Stimulated activated CD4-positive, alpha-beta T cell treated with anti-CD3 and anti-CD28 coated beads, TNF-alpha, amount 100 ng/mL, for 48 hours (primary cell): Measurements from ENCODE around the gene MCU.
"Not testable (repeated sequence)": the region's sequence is repeated elsewhere in the genome, so short reads cannot be mapped to it uniquely, and the experiment has no call there.

Source experiments
- DNase-seq, 3 donors: peaks; one replicate each; pipeline ENCODE4 v3.0.0-alpha.2; 2020; ENCODE audit warnings: low read depth in 3 of 3

Gene MCU

GRCh38 chr10:72691863-72692743, at the start of gene MCU:
TSS of gene MCU (plus strand) at chr10:72692143. CDS start at chr10:72692152, 9 bp downstream.
- DNase-seq: peak; percentile 89 to 91 (median 89)

GRCh38 chr10:72642318-72642717, 49.6 kb upstream of the MCU start:
- no peak for DNase-seq

GRCh38 chr10:72645263-72645858, 46.6 kb upstream of the MCU start:
- DNase-seq: no peak

- not testable (repeated sequence) for DNase-seq
Measured at GRCh38 chr10:72646971-72647370, 45.0 kb upstream of the MCU start.

DNA sequence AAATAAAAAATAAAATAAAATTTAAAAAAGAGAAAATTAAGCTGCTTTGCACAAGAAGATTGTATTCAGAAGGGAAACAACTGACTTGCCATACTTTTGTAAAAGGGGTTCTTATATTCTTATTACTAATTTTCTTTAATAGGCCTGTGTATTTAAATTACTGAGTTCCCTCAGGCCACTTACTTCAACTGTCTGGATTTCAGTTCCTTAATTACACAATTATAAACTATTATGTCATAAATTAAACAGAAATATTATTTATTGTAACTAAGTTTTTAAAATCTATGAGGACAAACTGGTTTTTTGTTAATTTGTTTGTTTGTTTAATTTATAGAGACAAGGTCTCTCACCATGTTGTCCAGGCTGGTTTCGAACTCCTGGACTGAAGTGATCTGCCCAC, 43.6 kb upstream of the MCU start:
- DNase-seq: no peak

DNA sequence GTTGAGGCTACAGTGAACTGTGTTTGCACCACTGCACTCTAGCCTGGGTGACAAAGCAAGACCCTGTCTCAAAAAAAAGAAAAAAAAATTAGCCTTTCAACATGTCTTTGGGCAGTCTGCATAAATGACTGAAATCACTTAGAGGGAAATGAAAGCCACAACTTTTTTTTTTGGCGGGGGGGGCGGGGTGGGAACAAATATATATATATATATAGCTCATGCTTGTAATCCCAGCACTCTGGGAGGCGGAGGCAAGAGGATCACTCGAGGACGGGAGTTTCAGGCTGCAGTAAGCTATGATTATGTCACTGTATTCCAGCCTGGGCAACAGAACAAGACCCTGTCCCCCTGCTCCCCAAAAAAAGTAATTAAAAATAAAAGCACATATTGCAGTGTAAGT, 42.7 kb upstream of the MCU start:
- DNase-seq: no peak

DNA sequence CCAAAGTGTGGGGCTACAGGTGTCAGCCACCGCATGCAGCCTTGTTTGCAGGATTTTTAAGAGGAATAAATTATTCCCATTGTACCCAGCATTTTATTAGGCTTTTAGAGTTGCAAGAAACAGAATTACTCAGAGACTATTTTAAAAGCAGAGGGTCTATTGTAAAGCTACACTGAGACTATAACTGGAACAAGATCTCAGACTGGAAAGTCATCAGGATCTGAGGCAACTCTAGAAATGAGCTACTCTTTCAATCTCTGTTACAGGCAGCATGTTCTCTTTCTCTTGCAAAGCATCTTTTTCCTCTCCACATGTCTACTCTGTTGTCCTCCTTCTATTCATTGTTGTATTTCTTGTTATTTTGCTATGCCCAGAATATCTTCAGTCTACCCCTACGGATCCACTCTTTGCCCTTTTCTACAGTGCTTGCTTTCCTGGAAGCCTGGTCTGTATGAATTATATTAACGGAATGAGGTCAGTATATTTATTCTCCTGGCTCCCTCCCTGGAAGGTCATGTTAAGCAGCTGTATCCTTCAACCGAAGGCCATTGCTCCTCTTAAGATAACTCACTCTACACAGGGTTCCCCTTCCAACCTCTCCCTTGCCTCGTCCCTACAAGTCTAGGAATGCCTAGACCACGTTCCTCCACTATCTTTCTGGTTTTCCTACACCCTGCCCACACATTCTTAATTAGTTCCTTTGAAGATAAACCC, 38.4 kb upstream of the MCU start:
- no peak for DNase-seq

DNA sequence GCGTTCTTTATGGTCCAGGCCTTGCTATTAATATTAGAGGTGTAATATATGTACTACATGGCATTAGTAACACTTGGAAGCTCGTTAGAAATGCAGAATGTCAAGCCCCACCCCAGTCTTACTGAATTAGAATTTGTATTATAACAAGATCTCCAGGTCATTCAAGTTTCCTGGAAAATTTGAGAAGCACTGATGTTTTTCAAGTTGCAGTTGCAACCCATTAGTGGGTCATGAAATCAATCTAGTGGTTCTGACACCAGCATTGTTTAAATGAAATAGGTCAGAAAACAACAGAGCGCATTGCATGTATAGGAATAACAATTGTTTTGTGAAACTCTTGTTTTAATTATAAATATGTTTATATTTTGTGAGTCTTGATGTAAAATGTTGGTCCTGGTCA, 37.2 kb upstream of the MCU start:
- DNase-seq: no peak

DNA sequence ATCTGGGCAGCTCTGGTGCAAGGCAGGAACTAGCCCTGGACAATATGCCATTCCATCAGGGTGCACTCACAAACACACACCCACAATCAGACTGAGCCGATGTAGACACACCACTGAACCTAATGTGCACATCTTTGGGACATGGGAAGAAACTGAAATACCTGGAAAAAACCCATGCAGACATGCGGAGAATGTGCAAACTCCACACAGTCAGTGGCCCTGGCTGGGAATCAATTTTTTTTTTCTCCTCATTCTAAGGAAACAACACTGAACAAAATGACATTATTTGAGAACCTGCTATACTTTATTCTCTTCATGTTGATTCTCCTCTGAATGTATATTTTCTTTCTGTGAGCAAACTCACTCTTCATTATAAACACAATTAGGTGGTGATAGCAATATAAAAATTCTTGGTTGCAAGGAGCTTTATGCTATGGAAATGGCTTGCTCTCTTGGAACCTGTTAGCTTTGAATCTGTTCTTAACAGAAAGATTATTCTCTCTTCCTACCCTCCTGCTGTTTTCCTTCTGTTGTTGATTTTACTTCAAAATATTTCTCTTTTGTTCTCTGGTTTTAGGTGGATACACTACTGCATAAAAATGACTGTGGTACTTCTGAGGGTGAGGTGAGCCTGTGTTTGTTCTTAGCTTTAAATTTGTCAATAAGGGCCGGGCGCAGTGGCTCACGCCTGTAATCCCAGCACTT, 33.1 kb upstream of the MCU start:
- no peak for DNase-seq

GRCh38 chr10:72659694-72660093, 32.2 kb upstream of the MCU start:
- DNase-seq: no peak

DNA sequence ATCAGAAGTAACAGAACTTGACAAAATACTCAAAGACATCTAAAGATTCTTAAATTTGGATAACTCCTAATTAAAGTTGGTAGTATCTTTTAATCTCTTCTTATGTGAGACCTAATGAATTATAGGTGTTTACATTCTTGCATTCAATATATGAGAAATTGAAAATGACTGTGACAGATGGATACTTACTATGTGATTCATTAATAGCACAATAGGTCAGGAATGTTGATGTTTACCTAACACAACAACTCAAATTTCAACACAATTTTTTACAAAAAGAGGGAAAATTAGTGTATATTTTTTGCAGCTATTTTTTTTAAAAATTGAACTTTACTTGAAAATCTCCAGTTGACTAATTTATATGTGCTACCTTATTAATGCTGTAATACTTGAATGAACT, 31.7 kb upstream of the MCU start:
- DNase-seq: no peak

- DNase-seq: no peak
Measured at GRCh38 chr10:72661431-72661830, 30.5 kb upstream of the MCU start.

GRCh38 chr10:72663971-72664370, 28.0 kb upstream of the MCU start:
- DNase-seq: no peak

DNA sequence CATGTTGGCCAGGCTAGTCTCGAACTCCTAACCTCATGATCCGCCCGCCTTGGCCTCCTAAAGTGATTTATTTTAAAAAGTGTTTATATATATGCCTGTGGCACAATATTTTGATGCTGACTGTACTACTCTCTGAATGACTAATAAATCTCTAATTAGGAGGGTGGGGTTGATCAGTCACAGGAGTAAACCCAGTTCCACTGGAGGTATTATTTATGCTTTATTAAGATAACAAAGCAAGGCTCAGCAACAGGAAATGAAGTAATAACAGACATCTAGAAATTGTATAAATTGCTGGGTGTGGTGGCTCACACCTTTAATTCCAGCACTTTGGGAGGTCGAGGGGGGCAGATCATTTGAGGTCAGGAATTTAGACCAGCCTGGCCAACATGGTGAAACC, 26.0 kb upstream of the MCU start:
- DNase-seq: no peak

- DNase-seq: no peak
Measured at GRCh38 chr10:72667207-72667864, 24.6 kb upstream of the MCU start.

DNA sequence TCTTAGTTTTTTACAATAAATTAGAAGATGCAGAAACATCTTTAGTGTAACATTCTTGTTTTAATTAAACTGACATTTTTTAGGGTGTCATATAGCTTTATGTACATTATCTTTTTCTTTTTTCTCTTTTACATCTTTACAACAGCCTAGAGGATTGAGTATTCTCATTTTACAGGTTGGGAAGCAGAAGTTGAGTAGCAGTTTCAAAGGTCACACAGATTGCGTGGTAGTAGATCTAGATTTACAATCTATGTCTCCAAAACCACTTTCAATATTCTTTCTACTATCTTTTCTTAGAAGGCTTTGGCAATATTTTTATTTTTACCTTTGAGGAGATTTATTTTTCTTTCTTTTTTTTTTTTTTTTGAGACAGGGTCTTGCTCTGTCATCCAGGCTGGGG, 18.7 kb upstream of the MCU start:
- no peak for DNase-seq

GRCh38 chr10:72674174-72674573, 17.8 kb upstream of the MCU start:
- DNase-seq: not testable (repeated sequence)

- no peak for DNase-seq
Measured at GRCh38 chr10:72679838-72680241, 12.1 kb upstream of the MCU start.

DNA sequence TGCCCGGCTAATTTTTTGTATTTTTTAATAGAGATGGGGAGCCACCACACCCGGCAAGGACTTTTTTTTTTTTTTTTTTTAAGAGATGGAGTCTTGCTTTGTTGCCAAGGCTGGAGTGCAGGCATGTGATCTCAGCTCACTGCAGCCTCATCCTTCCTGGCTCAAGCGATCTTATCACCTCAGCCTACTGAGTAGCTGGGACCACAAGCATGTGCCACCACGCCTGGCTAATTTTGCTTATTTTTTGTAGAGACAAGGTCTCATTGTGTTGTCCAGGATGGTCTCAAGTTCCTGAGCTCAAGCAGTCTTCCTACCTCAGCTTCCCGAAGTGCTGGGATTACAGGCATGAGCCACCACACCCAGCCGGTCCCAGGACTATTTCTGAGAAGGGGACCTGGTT, 9.3 kb upstream of the MCU start:
- no peak for DNase-seq

DNA sequence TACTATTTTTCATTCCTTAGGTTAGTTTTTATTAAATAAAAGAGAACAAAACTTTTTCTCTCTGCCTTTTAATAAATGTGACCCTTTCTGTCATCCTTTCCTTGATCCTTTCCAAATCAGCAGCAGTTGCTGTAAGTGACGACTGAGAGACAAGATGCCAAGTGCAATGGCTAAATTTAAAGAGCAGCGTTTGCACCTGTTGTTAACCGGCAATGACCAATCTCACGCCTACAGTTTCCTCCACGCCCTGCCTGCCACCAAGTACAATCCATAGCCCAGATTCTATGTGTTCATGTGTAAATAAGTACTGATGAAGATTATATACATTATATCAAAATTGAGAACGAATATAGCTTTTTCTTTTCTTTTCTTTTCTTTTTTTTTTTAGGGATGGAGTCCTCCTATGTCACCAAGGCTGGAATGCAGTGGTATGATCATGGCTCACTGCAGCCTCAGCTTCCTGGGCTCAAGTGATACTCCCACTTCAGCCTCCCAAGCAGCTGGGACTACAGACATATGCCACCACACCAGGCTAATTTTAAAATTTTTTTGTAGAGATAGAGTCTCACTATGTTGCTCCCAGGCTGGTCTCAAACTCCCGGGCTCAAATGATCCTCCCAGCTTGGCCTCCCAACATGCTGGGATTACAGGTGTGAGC, 6.5 kb upstream of the MCU start:
- no peak for DNase-seq

GRCh38 chr10:72686430-72686829, 5.5 kb upstream of the MCU start:
- DNase-seq: not testable (repeated sequence)
